Neural cell (in vitro differentiated cells): Measurements from ENCODE around the gene FAM174C. TPM values are rescaled to one million over a fixed set of nuclear protein-coding genes. Genes with fewer than 3 reads are reported as not detected.
A peak's percentile ranks its signal among the peaks of the same experiment; 100 is the strongest.

Source experiments
- H2AFZ ChIP-seq: fragments of 200-600, 300-800 bp; sonication (generic), shearing (Covaris generic); 2 replicates; pipeline ENCODE4 v1.6.0; 2014; ENCODE audit warnings: low read depth, mild to moderate bottlenecking, antibody characterized with exemption, low read length, moderate library complexity
- H3F3A ChIP-seq: fragments of 200-600 bp; shearing (Covaris generic); 2 replicates; pipeline ENCODE4 v1.6.1; 2016; ENCODE audit warnings: mild to moderate bottlenecking, moderate library complexity, mixed read lengths, antibody characterized with exemption, low read length; ENCODE audit not compliant: insufficient read depth, poor library complexity, severe bottlenecking
- H3K27ac ChIP-seq: fragments of 200-600, 300-800 bp; sonication (generic), shearing (Covaris generic); 2 replicates; pipeline ENCODE4 v1.5.1; 2014; ENCODE audit warnings: mild to moderate bottlenecking, low read length, moderate library complexity
- H3K27me3 ChIP-seq: fragments of 300-800, 200-600 bp; sonication (generic), shearing (Covaris generic); 2 replicates; pipeline ENCODE4 v1.6.0; 2014; ENCODE audit warnings: mild to moderate bottlenecking, low read depth, low read length, moderate library complexity; ENCODE audit not compliant: insufficient read depth
- H3K36me3 ChIP-seq: fragments of 300-800, 200-600 bp; sonication (generic), shearing (Covaris generic); 2 replicates; pipeline ENCODE4 v1.5.1; 2014; ENCODE audit warnings: mild to moderate bottlenecking, antibody characterized with exemption, low read length, moderate library complexity; ENCODE audit not compliant: insufficient read depth
- H3K4me2 ChIP-seq: fragments of 300-800, 200-600 bp; sonication (generic), shearing (Covaris generic); 2 replicates; pipeline ENCODE4 v1.6.0; 2014; ENCODE audit warnings: mild to moderate bottlenecking, low read length
- H3K4me3 ChIP-seq: fragments of 300-800, 200-600 bp; sonication (generic), shearing (Covaris generic); 2 replicates; pipeline ENCODE4 v1.5.1; 2014; ENCODE audit warnings: mild to moderate bottlenecking, low read length, moderate library complexity
- H3K79me2 ChIP-seq: fragments of 200-600 bp; shearing (Covaris generic); replicated peaks from 2 replicates; pipeline ENCODE4 v1.6.0; 2014; ENCODE audit warnings: mild to moderate bottlenecking, low read length, moderate library complexity; ENCODE audit not compliant: insufficient read depth
- H3K9ac ChIP-seq: fragments of 300-800, 200-600 bp; sonication (generic), shearing (Covaris generic); 2 replicates; pipeline ENCODE4 v1.6.1; 2016; ENCODE audit warnings: mild to moderate bottlenecking, low read length, mixed read lengths
- H3K9me2 ChIP-seq: fragments of 200-600 bp; shearing (Covaris generic); 2 replicates; pipeline ENCODE4 v1.6.1; 2016; ENCODE audit warnings: mild to moderate bottlenecking, low read length, mixed read lengths; ENCODE audit not compliant: insufficient read depth
- H3K9me3 ChIP-seq: fragments of 200-600, 300-800 bp; sonication (generic), shearing (Covaris generic); 2 replicates; pipeline ENCODE4 v1.6.1; 2016; ENCODE audit warnings: mild to moderate bottlenecking, mixed run types, low read length, moderate library complexity, mixed read lengths
- H4K20me1 ChIP-seq: fragments of 200-600 bp; shearing (Covaris generic); 2 replicates; pipeline ENCODE4 v1.6.1; 2016; ENCODE audit warnings: mild to moderate bottlenecking, mixed run types; ENCODE audit not compliant: insufficient read depth
- CTCF ChIP-seq: fragments of 450-650 bp; IDR thresholded peaks from 2 replicates; pipeline ENCODE4 v1.5.1; 2014; ENCODE audit warnings: antibody characterized with exemption, mild to moderate bottlenecking, moderate library complexity; ENCODE audit not compliant: poor library complexity, severe bottlenecking
- EP300 ChIP-seq: fragments of 450-650 bp; conservative IDR thresholded peaks from 2 replicates; pipeline ENCODE4 v1.6.1; 2014; ENCODE audit warnings: antibody characterized with exemption, mild to moderate bottlenecking, moderate library complexity; ENCODE audit not compliant: poor library complexity, severe bottlenecking
- EZH2 ChIP-seq: fragments of 200-600, 300-800 bp; shearing (Covaris generic), sonication (generic); IDR thresholded peaks from 2 replicates; pipeline ENCODE4 v1.6.1; 2014; ENCODE audit warnings: antibody characterized with exemption, low read length, borderline replicate concordance, mild to moderate bottlenecking; ENCODE audit not compliant: insufficient read depth, poor library complexity, severe bottlenecking
- MXI1 ChIP-seq: fragments of 450-650 bp; conservative IDR thresholded peaks from 2 replicates; pipeline ENCODE4 v1.6.1; 2014; ENCODE audit warnings: antibody characterized with exemption, mild to moderate bottlenecking; ENCODE audit not compliant: poor library complexity, severe bottlenecking
- POLR2AphosphoS5 ChIP-seq: IDR thresholded peaks from 2 replicates; pipeline ENCODE4 v1.6.1; 2012
- RAD21 ChIP-seq: fragments of 450-650 bp; conservative IDR thresholded peaks from 2 replicates; pipeline ENCODE4 v1.6.1; 2014; ENCODE audit warnings: antibody characterized with exemption, mild to moderate bottlenecking, moderate library complexity
- REST ChIP-seq: IDR thresholded peaks from 2 replicates; pipeline ENCODE4 v1.6.1; 2012; ENCODE audit warnings: borderline replicate concordance
- SMC3 ChIP-seq: fragments of 450-650 bp; conservative IDR thresholded peaks from 2 replicates; pipeline ENCODE4 v1.6.1; 2014; ENCODE audit warnings: antibody characterized with exemption, mild to moderate bottlenecking, moderate library complexity; ENCODE audit not compliant: poor library complexity
- TAF1 ChIP-seq: IDR thresholded peaks from 2 replicates; pipeline ENCODE4 v1.6.1; 2012; ENCODE audit warnings: low read depth
- polyA plus RNA-seq: library from polyadenylated mRNA; depleted of rRNA; stranded (reverse); fragments of >200 nt; gene quantifications from 2 replicates; pipeline ENCODE4 v1.2.3, GENCODE V29; 2014

FAM174C gene
- polyA plus RNA-seq, 1 donor from 2014 or later, result 28.4 TPM

DNA sequence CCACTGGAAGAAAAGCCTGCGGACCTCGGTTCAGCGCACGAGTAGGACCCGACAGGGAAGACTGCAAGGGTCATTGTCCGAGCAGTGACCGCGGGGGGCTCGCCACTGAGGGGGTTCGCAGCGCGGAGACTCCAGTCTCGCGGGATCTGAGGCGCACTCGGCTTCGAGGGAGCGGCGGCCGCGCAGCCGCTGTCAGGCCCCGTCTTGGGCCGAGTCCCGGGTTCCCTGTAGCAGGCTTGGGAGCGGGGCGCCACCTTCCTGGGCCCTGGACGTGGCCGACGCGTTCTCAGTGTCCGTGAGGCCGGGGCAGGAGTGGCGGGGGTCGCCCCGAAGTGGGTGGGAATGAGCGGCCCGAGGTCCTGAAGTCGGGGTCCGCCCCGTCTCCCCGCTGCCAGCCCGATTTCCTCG, 474 bp upstream of the FAM174C start:
- Histone ChIP-seq H3K36me3 (peaks cover 5% of the 10 kb centered on the region), H3K79me2 (peaks cover 27% of the 10 kb centered on the region), H3K4me2 (peak overlapping the region; percentile 44), H3K27me3 (no peaks in the 10 kb centered on the region), H3K9me2 (no peaks in the 10 kb centered on the region), H3K9me3 (no peaks in the 10 kb centered on the region), H2AFZ (no peak overlapping the region), H3K4me3 (peak overlapping the region; percentile 82), H4K20me1 (peaks cover 18% of the 10 kb centered on the region), H3K27ac (peak overlapping the region; percentile 93), H3F3A (no peaks in the 10 kb centered on the region), H3K9ac (peak overlapping the region; percentile 87)
- TF ChIP-seq POLR2AphosphoS5, result no peak
- no peak for TF ChIP-seq RAD21
- TF ChIP-seq MXI1, result no peak
- TF ChIP-seq EZH2, result no peak
- no peak for TF ChIP-seq TAF1

- H3K27me3 ChIP-seq, result no peaks in the 10 kb centered on the region
- H3K4me2 ChIP-seq, result peak overlapping the region; percentile 84
- peak overlapping the region; percentile 87 for H3K9ac ChIP-seq
- TF ChIP-seq REST (peak; percentile 58), POLR2AphosphoS5 (peak; percentile 88), RAD21 (no peak)
- H3K9me2 ChIP-seq, result no peaks in the 10 kb centered on the region
- peaks cover 14% of the 10 kb centered on the region for H3K79me2 ChIP-seq
- peaks cover 5% of the 10 kb centered on the region for H3K36me3 ChIP-seq
- H2AFZ ChIP-seq, result peak overlapping the region; percentile 37
- peak overlapping the region; percentile 93 for H3K27ac ChIP-seq
- H3K9me3 ChIP-seq, result no peaks in the 10 kb centered on the region
- peaks cover 5% of the 10 kb centered on the region for H4K20me1 ChIP-seq
- peak overlapping the region; percentile 82 for H3K4me3 ChIP-seq
- H3F3A ChIP-seq, result no peaks in the 10 kb centered on the region
Observed at GRCh38 chr19:1275976-1276627, 772 bp downstream of the FAM174C start.

- H3K4me3 ChIP-seq, result peak overlapping the region; percentile 82
- peaks cover 3% of the 10 kb centered on the region for H4K20me1 ChIP-seq
- no peaks in the 10 kb centered on the region for H3K27me3 ChIP-seq
- TF ChIP-seq RAD21, result no peak
- no peak for TF ChIP-seq TAF1
- TF ChIP-seq CTCF, result no peak
- no peak for TF ChIP-seq EP300
- no peak for TF ChIP-seq EZH2
- no peak for TF ChIP-seq POLR2AphosphoS5
- TF ChIP-seq SMC3, result no peak
- TF ChIP-seq REST, result no peak
- no peak for TF ChIP-seq MXI1
- peaks cover 5% of the 10 kb centered on the region for H3K36me3 ChIP-seq
- H3K9me3 ChIP-seq, result no peaks in the 10 kb centered on the region
- H3F3A ChIP-seq, result no peaks in the 10 kb centered on the region
- no peaks in the 10 kb centered on the region for H3K9me2 ChIP-seq
- no peak overlapping the region for H2AFZ ChIP-seq
- H3K4me2 ChIP-seq, result peak overlapping the region; percentile 84
- H3K27ac ChIP-seq, result peak overlapping the region; percentile 93
- peak overlapping the region; percentile 87 for H3K9ac ChIP-seq
- peaks cover 9% of the 10 kb centered on the region for H3K79me2 ChIP-seq
Observed at GRCh38 chr19:1276628-1277022, 1.3 kb downstream of the FAM174C start.
